HepG2 (cell line): ENCODE results near the gene FOXN3. TPM values are rescaled to one million over a fixed set of nuclear protein-coding genes. Genes with fewer than 3 reads are reported as not detected.

Experiments used
- ATAC-seq: fragments of 200-7000 bp; cut with Tn5 transposase; 3 replicates; pipeline ENCODE4 v1.9.1; 2020; ENCODE audit warnings: mild to moderate bottlenecking, moderate library complexity
- BruUV-seq: library from RNA; stranded (reverse); fragments of 400-500 nt; replicated peaks from 2 replicates; lab custom pipeline; 2021; lab: Mats Ljungman, UMichigan
- CTCF ChIA-PET: fragments of 300-600 bp; formaldehyde crosslinking; extraction: SDS; loops from one replicate; lab custom pipeline; 2021; ENCODE audit warnings: low total read pairs, inconsistent platforms, low intra/inter-chr PET ratio; lab: Yijun Ruan, JAX
- POLR2A ChIA-PET: fragments of 350-600 bp; sonication (Branson Sonifier 250); formaldehyde crosslinking; loops from one replicate; lab custom pipeline; 2020; ENCODE audit warnings: antibody characterized with exemption, inconsistent platforms; lab: Yijun Ruan, JAX
- DNase-seq: peaks from one replicate; pipeline ENCODE4 v3.0.0-alpha.2; 2015; ENCODE audit warnings: low spot score
- FAIRE-seq: peaks from 3 replicates; lab custom pipeline; 2011; peaks lifted over from hg19 to GRCh38; lab: Jason Lieb, UNC
- H2AFZ ChIP-seq: one replicate; pipeline ENCODE4 v1.6.1; 2011; ENCODE audit warnings: low read length, inconsistent platforms
- H3K27ac ChIP-seq: fragments of 300-600 bp; 3 replicates; pipeline ENCODE4 v1.8.0; 2011; ENCODE audit warnings: mixed run types, mild to moderate bottlenecking, mixed read lengths, low read length, inconsistent platforms; ENCODE audit not compliant: insufficient read depth; ENCODE audit errors: extremely low read length
- H3K27me3 ChIP-seq, 2 experiments: fragments of 200-600 bp in 1 of 2; 2 replicates in 1 of 2; 3 replicates in 1 of 2; pipeline versions ENCODE4 v1.6.0 to v1.8.0; 2011; ENCODE audit warnings: low read length in 2 of 2, mild to moderate bottlenecking in 2 of 2, moderate library complexity in 2 of 2, inconsistent platforms in 1 of 2; ENCODE audit not compliant: insufficient read depth in 2 of 2, control insufficient read depth in 1 of 2
- H3K36me3 ChIP-seq, 2 experiments: fragments of 200-600 bp in 1 of 2; replicated peaks in 1 of 2; 2 replicates in 1 of 2; 3 replicates in 1 of 2; pipeline versions ENCODE4 v1.5.1 to v1.8.0; 2011; ENCODE audit warnings: low read length in 2 of 2, inconsistent platforms in 1 of 2; ENCODE audit not compliant: insufficient read depth in 2 of 2, control insufficient read depth in 1 of 2
- H3K4me1 ChIP-seq: 2 replicates; pipeline ENCODE4 v1.5.1; 2012; ENCODE audit warnings: low read length, inconsistent platforms; ENCODE audit not compliant: insufficient read depth
- H3K4me2 ChIP-seq: 2 replicates; pipeline ENCODE4 v1.6.0; 2011; ENCODE audit warnings: low read depth, low read length, inconsistent platforms
- H3K4me3 ChIP-seq, 3 experiments: fragments of 200-600 bp in 1 of 3; sonication (generic), shearing (Covaris generic) in 1 of 3; replicated peaks in 1 of 3; 2 replicates each; pipeline ENCODE4 v1.5.1; 2011 to 2016; ENCODE audit warnings: low read length in 3 of 3, inconsistent platforms in 2 of 3, low read depth in 2 of 3, mild to moderate bottlenecking in 2 of 3, control low read depth in 1 of 3, mixed read lengths in 1 of 3; ENCODE audit not compliant: insufficient read depth in 1 of 3
- H3K79me2 ChIP-seq: one replicate; pipeline ENCODE4 v1.6.1; 2011; ENCODE audit warnings: low read length, inconsistent platforms; ENCODE audit not compliant: insufficient read depth
- H3K9ac ChIP-seq: 2 replicates; pipeline ENCODE4 v1.6.0; 2011; ENCODE audit warnings: mild to moderate bottlenecking, low read depth, low read length, inconsistent platforms; ENCODE audit not compliant: insufficient read depth
- H3K9me3 ChIP-seq: 2 replicates; pipeline ENCODE4 v1.5.1; 2012; ENCODE audit warnings: mild to moderate bottlenecking, low read length
- H4K20me1 ChIP-seq: 2 replicates; pipeline ENCODE4 v1.6.0; 2011; ENCODE audit warnings: inconsistent platforms, mild to moderate bottlenecking, low read length, moderate library complexity; ENCODE audit not compliant: insufficient read depth
- ARNTL ChIP-seq: sonication (generic); formaldehyde crosslinking; IDR thresholded peaks from 2 replicates; pipeline ENCODE4 v1.4.0; 2020; ENCODE audit warnings: mild to moderate bottlenecking, missing genetic modification reagents
- CENPBD1 ChIP-seq: sonication (generic); formaldehyde crosslinking; IDR thresholded peaks from 2 replicates; pipeline ENCODE4 v1.8.0; 2022; ENCODE audit warnings: missing genetic modification reagents, low read depth, mild to moderate bottlenecking, borderline replicate concordance
- CSRNP2 ChIP-seq: sonication (generic); formaldehyde crosslinking; conservative IDR thresholded peaks from 2 replicates; pipeline ENCODE4 v1.8.0; 2022; ENCODE audit warnings: low read depth, missing genetic modification reagents
- E2F2 ChIP-seq: sonication (generic); formaldehyde crosslinking; IDR thresholded peaks from 2 replicates; pipeline ENCODE4 v1.4.0; 2020; ENCODE audit warnings: missing genetic modification reagents, borderline replicate concordance
- ELK4 ChIP-seq: sonication (generic); formaldehyde crosslinking; IDR thresholded peaks from 2 replicates; pipeline ENCODE4 v1.9.0; 2021; ENCODE audit warnings: missing genetic modification reagents, borderline replicate concordance
- GLI4 ChIP-seq: sonication (generic); formaldehyde crosslinking; IDR thresholded peaks from 2 replicates; pipeline ENCODE4 v1.5.1; 2020; ENCODE audit warnings: missing genetic modification reagents, mild to moderate bottlenecking, moderate library complexity, borderline replicate concordance
- HCFC1 ChIP-seq: fragments of 150-350 bp; IDR thresholded peaks from 2 replicates; pipeline ENCODE4 v1.6.1; 2014; ENCODE audit warnings: low read depth, low read length
- MAZ ChIP-seq, 2 experiments: sonication (generic) in 1 of 2; formaldehyde crosslinking in 1 of 2; IDR thresholded peaks; 2 replicates each; pipeline versions ENCODE4 v1.5.0 to v1.6.1; 2012 to 2020; ENCODE audit warnings: low read depth in 2 of 2, mild to moderate bottlenecking in 2 of 2, borderline replicate concordance in 1 of 2, improper control_type of control experiment in 1 of 2, low read length in 1 of 2, missing genetic modification reagents in 1 of 2, moderate library complexity in 1 of 2
- SMAD3 ChIP-seq: sonication (generic); formaldehyde crosslinking; IDR thresholded peaks from 2 replicates; pipeline ENCODE4 v1.4.0; 2020; ENCODE audit warnings: missing genetic modification reagents
- SP5 ChIP-seq: IDR thresholded peaks from 2 replicates; pipeline ENCODE4 v1.6.1; 2016; ENCODE audit warnings: low read depth, borderline replicate concordance
- SRSF4 ChIP-seq: fragments of 200-400 bp; formaldehyde crosslinking; IDR thresholded peaks from one replicate; pipeline ENCODE4 v1.6.1; 2018; ENCODE audit warnings: mild to moderate bottlenecking, low read depth, low read length, moderate library complexity; ENCODE audit not compliant: poor library complexity, severe bottlenecking
- ZNF75D ChIP-seq: sonication (generic); formaldehyde crosslinking; IDR thresholded peaks from 2 replicates; pipeline ENCODE4 v1.8.1; 2023; ENCODE audit warnings: missing genetic modification reagents, mild to moderate bottlenecking, borderline replicate concordance
- ZSCAN9 ChIP-seq: IDR thresholded peaks from 2 replicates; pipeline ENCODE4 v1.6.1; 2016; ENCODE audit warnings: borderline replicate concordance
- WGBS: methylation state at CpG from one replicate; pipeline ENCODE4 v1.1.6; 2017; ENCODE audit warnings: low lambda C conversion rate; 5-methylcytosine and 5-hydroxymethylcytosine counted together
- in situ Hi-C: cut with HindIII; loops from 2 replicates; pipeline ENCODE4 v1.10.0; 2017; ENCODE audit warnings: low pct_unique_long_range_greater_than_20kb; ENCODE audit not compliant: extremely low pct_ligation_motif_present
- intact Hi-C: fragments of 100-400 bp; cut with micrococcal nuclease; formaldehyde crosslinking; loops from one replicate; pipeline ENCODE4 v1.10.0; 2022; ENCODE audit not compliant: unreplicated experiment
- polyA plus RNA-seq, 8 experiments: library from polyadenylated mRNA; depleted of rRNA in 3 of 8; stranded (reverse) in 7 of 8; unstranded in 1 of 8; fragments of >200 nt; fragmentation: Illumina TruSeq in 4 of 8; extraction: Trizol in 4 of 8; gene quantifications; 2 replicates each; pipeline versions ENCODE4 v1.2.1 to v1.2.3, GENCODE V29; 2011 to 2016; ENCODE audit warnings: low read depth in 4 of 8, missing spikeins in 1 of 8, mixed read lengths in 1 of 8; ENCODE audit not compliant: insufficient read depth in 1 of 8
- total RNA-seq, 5 experiments: library from RNA; depleted of rRNA; stranded (reverse); fragments of >200 nt; fragmentation: Illumina TruSeq; extraction: Trizol; gene quantifications; 2 replicates each; pipeline ENCODE4 v1.2.3, GENCODE V29; 2016; ENCODE audit warnings: low read depth in 1 of 5

The FOXN3 gene
- total and polyA plus RNA-seq, 2 of the 13 experiments (the other 11 are each of a cell fraction or from before 2014, with no cell fraction given): 32.4 to 70.2 TPM

GRCh38 chr14:89283327-89284060 lies 133.5 kb downstream of the FOXN3 start:
- Histone ChIP-seq H2AFZ (no peak overlapping the region), H3K4me2 (no peak overlapping the region), H4K20me1 (peaks cover 17% of the 10 kb centered on the region), H3K79me2 (peaks cover 32% of the 10 kb centered on the region), H3K4me3 (no peak overlapping the region), H3K27me3 (no peaks in the 10 kb centered on the region; a peak in 1 of 5 replicates), H3K27ac (no peak overlapping the region), H3K36me3 (peaks cover 10 to 61% of the 10 kb centered on the region in 2 experiments; a peak in 4 of 5 replicates), H3K9ac (no peak overlapping the region), H3K9me3 (no peaks in the 10 kb centered on the region), H3K4me1 (0 out of 2 replicates have a peak, but pooled peaks cover 4% of the 10 kb centered on the region)
- ATAC-seq (no peak), DNase-seq (no peak), FAIRE-seq (no peak)
- TF ChIP-seq ARNTL (CRISPR knock-in tag) (no peak), SRSF4 (no peak), ZNF75D (CRISPR knock-in tag) (no peak), ELK4 (no peak), ZSCAN9 (CRISPR knock-in tag) (no peak), MAZ (IDR thresholded peaks at IDR 0.05; ENCODE audit: borderline replicate concordance, low read depth, low read length) (no peak), MAZ (CRISPR knock-in tag; IDR thresholded peaks at IDR 0.05; ENCODE audit: low read depth) (no peak), GLI4 (no peak), CSRNP2 (CRISPR knock-in tag) (no peak), CENPBD1 (CRISPR knock-in tag) (no peak), SP5 (CRISPR knock-in tag) (no peak), HCFC1 (no peak), SMAD3 (CRISPR knock-in tag) (no peak), E2F2 (no peak)
- in situ Hi-C loops: no loop called here
- POLR2A ChIA-PET: no interaction called here
- WGBS: 98% methylated on average over 6 of the region's 6 CpGs
- no TSS peak for BruUV-seq
- intact Hi-C loops: no loop called here
- CTCF ChIA-PET: no interaction called here
